PC-3 (cell line): ENCODE measurements around the gene SYT1. TPM values are rescaled to one million over a fixed set of nuclear protein-coding genes. Genes with fewer than 3 reads are reported as not detected.
A peak's percentile ranks its signal among the peaks of the same experiment; 100 is the strongest.

Experiments
- ATAC-seq: fragments of 200-7000 bp; cut with Tn5 transposase; 2 replicates; pipeline ENCODE4 v1.9.1; 2020; ENCODE audit warnings: mild to moderate bottlenecking, moderate library complexity
- BruUV-seq: library from RNA; stranded (reverse); fragments of 400-500 nt; replicated peaks from 2 replicates; lab custom pipeline; 2021; lab: Mats Ljungman, UMichigan
- CTCF ChIA-PET: fragments of 300-600 bp; sonication (Branson Sonifier 250); formaldehyde crosslinking; loops from one replicate; lab custom pipeline; 2022; ENCODE audit warnings: antibody characterized with exemption; lab: Charles Lee
- POLR2A ChIA-PET: fragments of 300-600 bp; sonication (Branson Sonifier 250); formaldehyde crosslinking; loops from one replicate; lab custom pipeline; 2022; ENCODE audit warnings: antibody characterized with exemption; ENCODE audit not compliant: unreplicated experiment; lab: Charles Lee
- DNase-seq: peaks from one replicate; pipeline ENCODE4 v3.0.0-alpha.2; 2015
- H2AFZ ChIP-seq: fragments of 300-600 bp; sonication (generic); 2 replicates; pipeline ENCODE4 v1.6.0; 2016; ENCODE audit warnings: antibody characterized with exemption, low read length
- H3F3A ChIP-seq: fragments of 300-600 bp; sonication (generic); one replicate; pipeline ENCODE4 v1.6.0; 2017; ENCODE audit warnings: antibody characterized with exemption, low read length, control low read depth, mild to moderate bottlenecking; ENCODE audit not compliant: unreplicated experiment
- H3K27ac ChIP-seq: fragments of 300-600 bp; sonication (generic); 2 replicates; pipeline ENCODE4 v1.5.1; 2016; ENCODE audit warnings: mild to moderate bottlenecking, low read length
- H3K27me3 ChIP-seq: fragments of 300-600 bp; sonication (generic); 2 replicates; pipeline ENCODE4 v1.6.1; 2016; ENCODE audit warnings: low read length, mixed read lengths
- H3K36me3 ChIP-seq: fragments of 300-600 bp; sonication (generic); 2 replicates; pipeline ENCODE4 v1.6.1; 2016; ENCODE audit warnings: low read depth, mixed run types, low read length, mixed read lengths
- H3K4me1 ChIP-seq: fragments of 300-600 bp; sonication (generic); 2 replicates; pipeline ENCODE4 v1.5.1; 2016; ENCODE audit warnings: low read length; ENCODE audit not compliant: insufficient read depth
- H3K4me2 ChIP-seq: fragments of 300-600 bp; sonication (generic); 2 replicates; pipeline ENCODE4 v1.6.0; 2016; ENCODE audit warnings: low read length
- H3K4me3 ChIP-seq: fragments of 300-600 bp; sonication (generic); 2 replicates; pipeline ENCODE4 v1.5.1; 2016; ENCODE audit warnings: mild to moderate bottlenecking, low read length, mixed read lengths
- H3K79me2 ChIP-seq: fragments of 300-600 bp; sonication (generic); 2 replicates; pipeline ENCODE4 v1.6.1; 2017; ENCODE audit warnings: low read length, mixed read lengths
- H3K9ac ChIP-seq: fragments of 300-600 bp; sonication (generic); 2 replicates; pipeline ENCODE4 v1.6.0; 2016; ENCODE audit warnings: mild to moderate bottlenecking, low read length
- H3K9me2 ChIP-seq: fragments of 300-600 bp; sonication (generic); replicated peaks from 2 replicates; pipeline ENCODE4 v1.6.1; 2016; ENCODE audit warnings: mixed run types, low read length, mixed read lengths
- H3K9me3 ChIP-seq: fragments of 300-600 bp; sonication (generic); 2 replicates; pipeline ENCODE4 v1.6.1; 2016; ENCODE audit warnings: low read length, mixed read lengths
- H4K20me1 ChIP-seq: fragments of 300-600 bp; sonication (generic); 2 replicates; pipeline ENCODE4 v1.6.1; 2016; ENCODE audit warnings: low read length, mixed read lengths
- CTCF ChIP-seq: fragments of 300-600 bp; sonication (generic); conservative IDR thresholded peaks from 2 replicates; pipeline ENCODE4 v1.5.1; 2017; ENCODE audit warnings: antibody characterized with exemption, low read depth, mild to moderate bottlenecking, low read length
- EZH2 ChIP-seq: fragments of 300-600 bp; sonication (generic); IDR thresholded peaks from one replicate; pipeline ENCODE4 v1.6.1; 2017; ENCODE audit warnings: antibody characterized with exemption, mild to moderate bottlenecking, low read length; ENCODE audit not compliant: unreplicated experiment
- EZH2phosphoT487 ChIP-seq: fragments of 300-600 bp; sonication (generic); IDR thresholded peaks from 2 replicates; pipeline ENCODE4 v1.6.1; 2018; ENCODE audit warnings: mild to moderate bottlenecking, antibody characterized with exemption, low read length, borderline replicate concordance
- intact Hi-C: fragments of 100-400 bp; cut with micrococcal nuclease; formaldehyde crosslinking; loops from 2 replicates; pipeline ENCODE4 v1.9.0; 2023
- total RNA-seq: library from RNA; depleted of rRNA; stranded (reverse); fragments of >200 nt; gene quantifications from 2 replicates; pipeline ENCODE4 v1.2.3, GENCODE V29; 2014

Gene SYT1
- total RNA-seq, 1 experiment from 2014 or later, result 0.51 TPM

- Histone ChIP-seq H3K4me3 (no peak overlapping the region), H3K9me3 (no peaks in the 10 kb centered on the region), H3K9me2 (no peaks in the 10 kb centered on the region), H2AFZ (no peak overlapping the region), H3K4me1 (no peaks in the 10 kb centered on the region), H3K27me3 (no peaks in the 10 kb centered on the region), H3K79me2 (no peaks in the 10 kb centered on the region), H3F3A (no peaks in the 10 kb centered on the region), H3K9ac (no peak overlapping the region), H4K20me1 (no peaks in the 10 kb centered on the region), H3K27ac (no peak overlapping the region), H3K4me2 (no peak overlapping the region), H3K36me3 (no peaks in the 10 kb centered on the region)
- DNase-seq, result no peak
- CTCF ChIA-PET, result no interaction called here
- BruUV-seq, result no TSS peak
- TF ChIP-seq EZH2phosphoT487 (no peak), EZH2 (no peak), CTCF (no peak)
- intact Hi-C loops, result no loop called here
- no peak for ATAC-seq
- POLR2A ChIA-PET, result no interaction called here
These were observed 326.8 kb downstream of the SYT1 start for GRCh38 chr12:79191391-79191790.

- Histone ChIP-seq H3K9me3 (no peaks in the 10 kb centered on the region), H3K27me3 (no peaks in the 10 kb centered on the region), H3K36me3 (no peaks in the 10 kb centered on the region), H3K9ac (no peak overlapping the region), H3K27ac (no peak overlapping the region), H3K4me2 (no peak overlapping the region), H2AFZ (no peak overlapping the region), H3F3A (no peaks in the 10 kb centered on the region), H3K4me3 (no peak overlapping the region), H3K4me1 (no peaks in the 10 kb centered on the region), H4K20me1 (no peaks in the 10 kb centered on the region), H3K79me2 (no peaks in the 10 kb centered on the region), H3K9me2 (no peaks in the 10 kb centered on the region)
- TF ChIP-seq CTCF, result no peak
- no peak for TF ChIP-seq EZH2
- no peak for TF ChIP-seq EZH2phosphoT487
- ATAC-seq (peak; percentile 68), DNase-seq (peak; percentile 67)
- CTCF ChIA-PET, result no interaction called here
- no TSS peak for BruUV-seq
- intact Hi-C loops, result no loop called here
- POLR2A ChIA-PET, result no interaction called here
These were observed 330.0 kb downstream of the SYT1 start for GRCh38 chr12:79194595-79194994.

- no peak for TF ChIP-seq CTCF
- no peak for TF ChIP-seq EZH2phosphoT487
- no peak for TF ChIP-seq EZH2
- no peak overlapping the region for H3K4me2 ChIP-seq
- no peaks in the 10 kb centered on the region for H3K27me3 ChIP-seq
- H3K9me2 ChIP-seq, result no peaks in the 10 kb centered on the region
- no peaks in the 10 kb centered on the region for H4K20me1 ChIP-seq
- intact Hi-C loops, result no loop called here
- ChIA-PET CTCF (no interaction called here), POLR2A (no interaction called here)
- ATAC-seq, result no peak
- DNase-seq, result no peak
- no peaks in the 10 kb centered on the region for H3F3A ChIP-seq
- no peak overlapping the region for H2AFZ ChIP-seq
- H3K4me3 ChIP-seq, result no peak overlapping the region
- H3K4me1 ChIP-seq, result no peaks in the 10 kb centered on the region
- H3K9me3 ChIP-seq, result no peaks in the 10 kb centered on the region
- H3K9ac ChIP-seq, result no peak overlapping the region
- BruUV-seq, result no TSS peak
- no peak overlapping the region for H3K27ac ChIP-seq
- H3K36me3 ChIP-seq, result no peaks in the 10 kb centered on the region
- H3K79me2 ChIP-seq, result no peaks in the 10 kb centered on the region
These were observed 334.6 kb downstream of the SYT1 start for GRCh38 chr12:79199166-79199565.
